Endothelial cell of umbilical vein (primary cell): Measurements from ENCODE around the gene FYB1. TPM values are rescaled to one million over a fixed set of nuclear protein-coding genes. Genes with fewer than 3 reads are reported as not detected.

ENCODE experiments used
- BruUV-seq: library from RNA; stranded (reverse); fragments of 400-500 nt; replicated peaks from 2 replicates; lab custom pipeline; 2021; lab: Mats Ljungman, UMichigan
- CTCF ChIA-PET: fragments of 300-600, 350-600 bp; sonication (Branson Sonifier 250); formaldehyde crosslinking; loops from one replicate; lab custom pipeline; 2021; ENCODE audit warnings: antibody characterized with exemption, inconsistent platforms; lab: Charles Lee
- POLR2A ChIA-PET: fragments of 300-600, 350-600 bp; sonication (Branson Sonifier 250); formaldehyde crosslinking; loops from one replicate; lab custom pipeline; 2021; ENCODE audit warnings: antibody characterized with exemption, inconsistent platforms; lab: Charles Lee
- DNase-seq: peaks from one replicate; pipeline ENCODE4 v3.0.0-alpha.2; 2011; ENCODE audit warnings: low read depth, low spot score
- FAIRE-seq: peaks from 2 replicates; lab custom pipeline; 2011; peaks lifted over from hg19 to GRCh38; lab: Jason Lieb, UNC
- H2AFZ ChIP-seq: 2 replicates; pipeline ENCODE4 v1.6.0; 2012; ENCODE audit warnings: low read depth, low read length, control low read depth, inconsistent platforms
- H3K27ac ChIP-seq: 2 replicates; pipeline ENCODE4 v1.5.1; 2011; ENCODE audit warnings: low read depth, mild to moderate bottlenecking, control low read depth, low read length, moderate library complexity; ENCODE audit not compliant: insufficient read depth
- H3K27me3 ChIP-seq, 2 experiments: 2 replicates each; pipeline versions ENCODE4 v1.6.0 to v1.6.1; 2011; ENCODE audit warnings: low read length in 2 of 2, mixed read lengths in 1 of 2; ENCODE audit not compliant: control insufficient read depth in 2 of 2, insufficient read depth in 2 of 2
- H3K36me3 ChIP-seq, 2 experiments: 2 replicates in 1 of 2; 3 replicates in 1 of 2; pipeline ENCODE4 v1.5.1; 2011; ENCODE audit warnings: low read length in 2 of 2, mild to moderate bottlenecking in 1 of 2, moderate library complexity in 1 of 2; ENCODE audit not compliant: control insufficient read depth in 2 of 2, insufficient read depth in 2 of 2; ENCODE audit errors: extremely low read depth in 1 of 2
- H3K4me1 ChIP-seq: 3 replicates; pipeline ENCODE4 v1.5.1; 2011; ENCODE audit warnings: mild to moderate bottlenecking, low read length; ENCODE audit not compliant: control insufficient read depth, insufficient read depth; ENCODE audit errors: extremely low read depth
- H3K4me2 ChIP-seq: 2 replicates; pipeline ENCODE4 v1.6.1; 2011; ENCODE audit warnings: low read length, control low read depth, mixed read lengths; ENCODE audit not compliant: insufficient read depth
- H3K4me3 ChIP-seq, 3 experiments: fragments of 200-600 bp in 1 of 3; sonication (generic), shearing (Covaris generic) in 1 of 3; replicated peaks in 1 of 3; 2 replicates each; pipeline ENCODE4 v1.5.1; 2011 to 2016; ENCODE audit warnings: control low read depth in 3 of 3, low read length in 3 of 3, mild to moderate bottlenecking in 2 of 3, inconsistent platforms in 1 of 3, low read depth in 1 of 3, moderate library complexity in 1 of 3; ENCODE audit not compliant: insufficient read depth in 1 of 3
- H3K79me2 ChIP-seq: 2 replicates; pipeline ENCODE4 v1.6.0; 2012; ENCODE audit warnings: low read length, inconsistent platforms; ENCODE audit not compliant: control insufficient read depth, insufficient read depth
- H3K9ac ChIP-seq: replicated peaks from 2 replicates; pipeline ENCODE3; 2011; ENCODE audit warnings: low read length, control low read depth; ENCODE audit not compliant: insufficient read depth; ENCODE audit errors: extremely low read depth
- H3K9me1 ChIP-seq: replicated peaks from 3 replicates; pipeline ENCODE4 v1.6.0; 2011; ENCODE audit warnings: mild to moderate bottlenecking, low read length; ENCODE audit not compliant: control insufficient read depth, insufficient read depth; ENCODE audit errors: extremely low read depth
- H3K9me3 ChIP-seq: replicated peaks from 2 replicates; pipeline ENCODE4 v1.5.1; 2012; ENCODE audit warnings: low read length, inconsistent platforms; ENCODE audit not compliant: control insufficient read depth, insufficient read depth
- H4K20me1 ChIP-seq: replicated peaks from 2 replicates; pipeline ENCODE3; 2011; ENCODE audit warnings: mild to moderate bottlenecking, low read length; ENCODE audit not compliant: control insufficient read depth, insufficient read depth; ENCODE audit errors: extremely low read depth
- EZH2 ChIP-seq: IDR thresholded peaks from 2 replicates; pipeline ENCODE4 v1.6.1; 2012; ENCODE audit warnings: borderline replicate concordance, low read depth, mild to moderate bottlenecking, moderate library complexity, low read length, inconsistent platforms; ENCODE audit not compliant: severe bottlenecking
- FOS ChIP-seq: IDR thresholded peaks from 2 replicates; pipeline ENCODE4 v1.6.1; 2011; ENCODE audit warnings: mild to moderate bottlenecking, low read length, moderate library complexity, borderline replicate concordance; ENCODE audit not compliant: insufficient read depth
- GATA2 ChIP-seq: IDR thresholded peaks from 2 replicates; pipeline ENCODE4 v1.7.0; 2011; ENCODE audit warnings: low read depth, mild to moderate bottlenecking, moderate library complexity, mixed read lengths, low read length; ENCODE audit not compliant: insufficient read length, insufficient read depth
- MYC ChIP-seq: IDR thresholded peaks from one replicate; pipeline ENCODE4 v1.6.1; 2011; ENCODE audit warnings: mild to moderate bottlenecking, low read depth, low read length
- POLR2AphosphoS5 ChIP-seq: IDR thresholded peaks from 2 replicates; pipeline ENCODE4 v1.6.1; 2012; ENCODE audit warnings: low read depth, mild to moderate bottlenecking, control low read depth, low read length, moderate library complexity; ENCODE audit not compliant: insufficient read depth
- dilution Hi-C: fragments of 300-500 bp; cut with MboI; formaldehyde crosslinking; loops from one replicate; pipeline ENCODE4 v1.15.0; 2019; ENCODE audit warnings: low sequenced_read_pairs; ENCODE audit not compliant: extremely low pct_ligation_motif_present
- intact Hi-C: fragments of 100-400 bp; cut with micrococcal nuclease; formaldehyde crosslinking; loops from one replicate; pipeline ENCODE4 v1.10.0; 2022
- polyA plus RNA-seq, 4 experiments: library from polyadenylated mRNA; depleted of rRNA in 3 of 4; stranded (reverse) in 3 of 4; unstranded in 1 of 4; fragments of >200 nt; gene quantifications; 2 replicates each; pipeline versions ENCODE4 v1.2.1 to v1.2.3, GENCODE V29; 2011 to 2012; ENCODE audit warnings: missing spikeins in 1 of 4
- total RNA-seq: library from RNA; stranded (reverse); gene quantifications from 2 replicates; pipeline ENCODE4 v1.2.3, GENCODE V29; 2021
- TF ChIP-seq, protein P1 (sequence below), 2 donors: IDR thresholded peaks; 1 replicate in 1 of 2; 2 replicates in 1 of 2; pipeline ENCODE4 v1.5.1; 2011; ENCODE audit warnings: low read length in 2 of 2, mild to moderate bottlenecking in 2 of 2, moderate library complexity in 2 of 2, control low read depth in 1 of 2, inconsistent platforms in 1 of 2, low read depth in 1 of 2; ENCODE audit not compliant: insufficient read depth in 1 of 2; ENCODE audit errors: extremely low read depth in 1 of 2
- TF ChIP-seq, protein P2 (sequence below): IDR thresholded peaks from 2 replicates; pipeline ENCODE4 v1.6.1; 2011; ENCODE audit not compliant: insufficient read depth, insufficient read length

FYB1 gene
- total and polyA plus RNA-seq, 2 donors (not counting 3 experiments of a cell fraction or from before 2014, with no cell fraction given) = 0.44 TPM; not detected in 1

DNA sequence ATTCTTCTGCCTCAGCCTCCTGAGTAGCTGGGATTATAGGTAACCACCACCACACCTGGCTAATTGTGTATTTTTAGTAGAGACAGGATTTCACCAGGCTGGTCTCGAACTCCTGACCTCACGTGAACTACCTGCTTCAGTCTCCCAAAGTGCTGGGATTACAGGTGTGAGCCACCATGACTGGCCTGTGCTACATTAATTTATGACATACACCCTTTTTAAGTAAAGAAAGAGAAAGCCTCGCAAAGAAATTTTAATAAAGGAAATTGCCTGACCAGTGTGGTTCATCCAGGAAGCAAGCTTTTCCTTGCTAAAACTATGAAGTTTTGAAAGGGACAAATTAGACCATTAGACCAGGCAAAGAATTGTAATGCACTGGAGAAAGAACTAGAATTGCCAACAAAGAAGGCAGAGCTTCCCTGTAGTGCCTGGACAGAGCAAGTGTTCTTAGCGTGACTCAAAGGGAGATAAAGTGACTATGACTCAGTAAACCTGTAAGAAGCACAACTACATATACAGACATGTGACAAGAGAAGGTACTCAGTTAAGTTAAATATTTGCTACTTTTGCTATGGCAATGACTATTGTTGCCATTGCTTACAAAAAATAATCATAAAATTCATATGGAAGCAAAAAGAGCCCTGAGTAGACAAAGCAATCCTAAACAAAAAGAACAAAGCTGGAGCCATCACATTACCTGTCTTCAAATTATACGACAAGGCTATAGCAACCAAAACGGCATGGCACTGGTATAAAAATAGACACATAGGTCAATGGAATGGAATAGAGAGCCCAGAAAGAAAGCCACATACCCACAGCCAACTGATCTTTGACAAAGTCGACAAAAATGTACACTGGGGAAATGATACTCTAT is 54.6 kb downstream of the FYB1 start:
- no peaks in the 10 kb centered on the region for H4K20me1 ChIP-seq
- BruUV-seq = no TSS peak
- no peak for TF ChIP-seq FOS
- no peak for TF ChIP-seq POLR2AphosphoS5
- TF ChIP-seq, protein P1, sequence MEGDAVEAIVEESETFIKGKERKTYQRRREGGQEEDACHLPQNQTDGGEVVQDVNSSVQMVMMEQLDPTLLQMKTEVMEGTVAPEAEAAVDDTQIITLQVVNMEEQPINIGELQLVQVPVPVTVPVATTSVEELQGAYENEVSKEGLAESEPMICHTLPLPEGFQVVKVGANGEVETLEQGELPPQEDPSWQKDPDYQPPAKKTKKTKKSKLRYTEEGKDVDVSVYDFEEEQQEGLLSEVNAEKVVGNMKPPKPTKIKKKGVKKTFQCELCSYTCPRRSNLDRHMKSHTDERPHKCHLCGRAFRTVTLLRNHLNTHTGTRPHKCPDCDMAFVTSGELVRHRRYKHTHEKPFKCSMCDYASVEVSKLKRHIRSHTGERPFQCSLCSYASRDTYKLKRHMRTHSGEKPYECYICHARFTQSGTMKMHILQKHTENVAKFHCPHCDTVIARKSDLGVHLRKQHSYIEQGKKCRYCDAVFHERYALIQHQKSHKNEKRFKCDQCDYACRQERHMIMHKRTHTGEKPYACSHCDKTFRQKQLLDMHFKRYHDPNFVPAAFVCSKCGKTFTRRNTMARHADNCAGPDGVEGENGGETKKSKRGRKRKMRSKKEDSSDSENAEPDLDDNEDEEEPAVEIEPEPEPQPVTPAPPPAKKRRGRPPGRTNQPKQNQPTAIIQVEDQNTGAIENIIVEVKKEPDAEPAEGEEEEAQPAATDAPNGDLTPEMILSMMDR (IDR thresholded peaks at IDR 0.05; ENCODE audit: extremely low read depth in 1 of 2, insufficient read depth in 1 of 2, low read depth in 1 of 2, low read length in 2 of 2) = no peak
- TF ChIP-seq GATA2 = no peak
- no peak for TF ChIP-seq EZH2
- no peak for TF ChIP-seq MYC
- TF ChIP-seq, protein P2, sequence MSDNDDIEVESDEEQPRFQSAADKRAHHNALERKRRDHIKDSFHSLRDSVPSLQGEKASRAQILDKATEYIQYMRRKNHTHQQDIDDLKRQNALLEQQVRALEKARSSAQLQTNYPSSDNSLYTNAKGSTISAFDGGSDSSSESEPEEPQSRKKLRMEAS = no peak
- intact Hi-C loops (no loop called here), dilution Hi-C loops (no loop called here)
- H3K27me3 ChIP-seq = no peaks in the 10 kb centered on the region
- H3K9ac ChIP-seq = no peak overlapping the region
- no peaks in the 10 kb centered on the region for H3K9me1 ChIP-seq
- H3K4me2 ChIP-seq = no peak overlapping the region
- no peak for FAIRE-seq
- peaks cover 4% of the 10 kb centered on the region for H3K4me1 ChIP-seq
- no peaks in the 10 kb centered on the region for H3K36me3 ChIP-seq
- no peak overlapping the region for H3K27ac ChIP-seq
- ChIA-PET POLR2A (no interaction called here), CTCF (interaction anchor here (0.5 to 2.1 kb wide), 5 partner anchors 11 to 118 kb away, joined by 3 to 13 read pairs (median 3); no protein-coding TSS in a partner anchor)
- H2AFZ ChIP-seq = no peak overlapping the region
- H3K4me3 ChIP-seq = no peak overlapping the region
- no peak for DNase-seq
- H3K79me2 ChIP-seq = no peaks in the 10 kb centered on the region
- no peaks in the 10 kb centered on the region for H3K9me3 ChIP-seq
